ENCODE data around the gene CD86.

GRCh38 chr3:122024800-122025199, 30.4 kb upstream of the CD86 start:
- no peak for TF ChIP-seq CEBPB (IDR thresholded peaks at IDR 0.05; ENCODE audit: low read depth)
- no peak for TF ChIP-seq ZBTB33 (IDR thresholded peaks at IDR 0.05; ENCODE audit: extremely low read depth, insufficient replicate concordance, low read length)
- no peak for TF ChIP-seq CTCF (IDR thresholded peaks at IDR 0.05 in 2 of 3, conservative IDR thresholded peaks at IDR 0.05 in 1 of 3; ENCODE audit: borderline replicate concordance in 1 of 3, insufficient read depth in 1 of 3, low read depth in 2 of 3, low read length in 2 of 3)
- TF ChIP-seq FOSL1 (IDR thresholded peaks at IDR 0.05; ENCODE audit: low read depth) = no peak
- no peak for TF ChIP-seq POLR2A (IDR thresholded peaks at IDR 0.05; ENCODE audit: borderline replicate concordance, extremely low read depth, insufficient read depth, insufficient read length)
- TF ChIP-seq MAX (IDR thresholded peaks at IDR 0.05) = no peak
- TF ChIP-seq EZH2 (IDR thresholded peaks at IDR 0.05) = no peak
- no peak for TF ChIP-seq RAD21 (IDR thresholded peaks at IDR 0.05; ENCODE audit: low read depth)
- no peak for TF ChIP-seq SIN3A (IDR thresholded peaks at IDR 0.05; ENCODE audit: low read depth)

All from HCT116 (cell line).